ENCODE data around the gene CACNG7.

DNA sequence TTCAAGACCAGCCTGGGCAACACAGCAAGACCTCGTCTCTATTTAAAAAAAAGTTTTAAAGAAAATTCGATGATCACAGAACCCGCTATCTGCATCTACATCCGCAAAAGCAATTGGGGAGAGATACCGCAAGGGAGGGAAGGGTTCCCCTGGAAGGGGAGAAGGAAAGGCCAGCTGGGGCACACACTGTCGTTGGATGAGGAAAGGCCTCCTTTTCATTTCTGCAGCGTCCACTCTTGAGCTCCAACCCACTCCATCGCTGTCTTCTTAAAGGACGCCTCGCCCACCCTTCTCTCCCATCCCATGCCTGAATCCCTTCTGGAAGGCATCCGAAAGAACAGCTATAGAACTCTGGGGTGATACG, 30.3 kb upstream of the CACNG7 start:
- TF ChIP-seq, protein P1, sequence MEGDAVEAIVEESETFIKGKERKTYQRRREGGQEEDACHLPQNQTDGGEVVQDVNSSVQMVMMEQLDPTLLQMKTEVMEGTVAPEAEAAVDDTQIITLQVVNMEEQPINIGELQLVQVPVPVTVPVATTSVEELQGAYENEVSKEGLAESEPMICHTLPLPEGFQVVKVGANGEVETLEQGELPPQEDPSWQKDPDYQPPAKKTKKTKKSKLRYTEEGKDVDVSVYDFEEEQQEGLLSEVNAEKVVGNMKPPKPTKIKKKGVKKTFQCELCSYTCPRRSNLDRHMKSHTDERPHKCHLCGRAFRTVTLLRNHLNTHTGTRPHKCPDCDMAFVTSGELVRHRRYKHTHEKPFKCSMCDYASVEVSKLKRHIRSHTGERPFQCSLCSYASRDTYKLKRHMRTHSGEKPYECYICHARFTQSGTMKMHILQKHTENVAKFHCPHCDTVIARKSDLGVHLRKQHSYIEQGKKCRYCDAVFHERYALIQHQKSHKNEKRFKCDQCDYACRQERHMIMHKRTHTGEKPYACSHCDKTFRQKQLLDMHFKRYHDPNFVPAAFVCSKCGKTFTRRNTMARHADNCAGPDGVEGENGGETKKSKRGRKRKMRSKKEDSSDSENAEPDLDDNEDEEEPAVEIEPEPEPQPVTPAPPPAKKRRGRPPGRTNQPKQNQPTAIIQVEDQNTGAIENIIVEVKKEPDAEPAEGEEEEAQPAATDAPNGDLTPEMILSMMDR (IDR thresholded peaks at IDR 0.05): no peak
- TF ChIP-seq POLR2A (IDR thresholded peaks at IDR 0.05): no peak
